ENCODE results near the gene ASB15.

DNA sequence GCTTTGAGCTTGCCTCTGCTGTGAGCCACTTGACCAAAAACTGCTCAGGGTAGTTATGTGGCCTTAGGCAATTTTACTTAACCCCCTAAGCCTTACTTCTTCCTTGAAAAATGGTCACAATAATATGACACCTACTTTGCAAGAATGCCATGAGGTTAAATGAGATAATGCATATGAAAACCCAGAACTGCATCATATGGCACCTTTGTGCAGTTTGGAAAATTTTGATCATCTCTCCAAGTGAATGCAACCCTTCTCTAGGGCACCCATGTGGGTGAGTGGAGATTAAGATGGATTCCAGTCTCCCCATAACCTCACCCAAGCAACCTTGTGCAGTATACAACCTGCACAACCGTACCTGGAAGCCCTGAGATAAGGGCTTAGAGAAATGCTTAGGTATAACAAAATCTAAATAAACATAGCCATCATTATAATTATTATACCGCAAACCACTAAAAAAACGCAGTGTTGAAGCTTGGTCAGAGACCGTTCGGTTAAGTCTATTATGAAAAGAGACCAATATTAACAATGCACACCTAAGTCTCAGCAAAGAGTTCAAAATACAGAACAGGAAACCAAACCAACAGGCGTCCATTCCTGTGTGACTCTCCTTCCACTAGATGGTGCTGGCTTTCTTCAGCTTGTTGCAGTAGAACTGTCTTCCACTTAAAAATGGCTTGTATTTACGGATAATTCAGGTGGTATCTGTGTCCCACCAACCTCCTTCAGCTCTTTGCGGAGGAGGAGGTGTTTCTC lies 21.0 kb upstream of the ASB15 start:
- no peak for TF ChIP-seq GATA3 (IDR thresholded peaks at IDR 0.05; ENCODE audit: low read depth, low read length)
- TF ChIP-seq GATA2 (IDR thresholded peaks at IDR 0.05; ENCODE audit: low read depth, low read length): no peak

Measured in SH-SY5Y (cell line).